ENCODE data around the gene PPP2CA.
A peak's percentile ranks its signal among the peaks of the same experiment; 100 is the strongest.

Gene PPP2CA

GRCh38 chr5:134176511-134177368 is 49.1 kb downstream of the PPP2CA start, which contains the start of gene SKP1:
Gene SKP1 (minus strand): TSS chr5:134176950. CDS start chr5:134174022, 2,928 bp downstream.
- peak within 1 kb of the TSS; percentile 87 for H3K4me3 ChIP-seq (ENCODE audit: low read depth, low read length)
- DNase-seq (ENCODE audit: low read depth) = peak; percentile 92
- TF ChIP-seq CTCF (IDR thresholded peaks at IDR 0.05; ENCODE audit: insufficient read depth, low read depth, low read length, missing control alignments) = no peak

GRCh38 chr5:134175921-134176510 is 49.9 kb downstream of the PPP2CA start:
- H3K4me3 ChIP-seq (ENCODE audit: low read depth, low read length) = peak overlapping the region; percentile 87
- TF ChIP-seq CTCF (IDR thresholded peaks at IDR 0.05; ENCODE audit: insufficient read depth, low read depth, low read length, missing control alignments) = no peak
- no peak for DNase-seq (ENCODE audit: low read depth)

- peak overlapping the region; percentile 87 for H3K4me3 ChIP-seq (ENCODE audit: low read depth, low read length)
- TF ChIP-seq CTCF (IDR thresholded peaks at IDR 0.05; ENCODE audit: insufficient read depth, low read depth, low read length, missing control alignments) = no peak
- peak; percentile 14 for DNase-seq (ENCODE audit: low read depth)
These were observed 50.7 kb downstream of the PPP2CA start for GRCh38 chr5:134174841-134175839.

- no peak for TF ChIP-seq CTCF (IDR thresholded peaks at IDR 0.05; ENCODE audit: insufficient read depth, low read depth, low read length, missing control alignments)
- no peak for DNase-seq (ENCODE audit: low read depth)
- no peak overlapping the region for H3K4me3 ChIP-seq (ENCODE audit: low read depth, low read length)
These were observed 53.9 kb downstream of the PPP2CA start for GRCh38 chr5:134171972-134172371.

GRCh38 chr5:134162592-134162991 is 63.3 kb downstream of the PPP2CA start:
- no peak overlapping the region for H3K4me3 ChIP-seq (ENCODE audit: low read depth, low read length)
- DNase-seq (ENCODE audit: low read depth) = no peak
- TF ChIP-seq CTCF (IDR thresholded peaks at IDR 0.05; ENCODE audit: insufficient read depth, low read depth, low read length, missing control alignments) = no peak

Data from GM12865 (cell line).